HG03135 (cell line): Measurements from ENCODE around the gene ARHGEF7.

Source experiments
- ATAC-seq: cut with Tn5 transposase; IDR thresholded peaks from one replicate; pipeline ENCODE4 v1.9.1; 2021; ENCODE audit warnings: mild to moderate bottlenecking, moderate library complexity; ENCODE audit not compliant: unreplicated experiment

Gene ARHGEF7

DNA sequence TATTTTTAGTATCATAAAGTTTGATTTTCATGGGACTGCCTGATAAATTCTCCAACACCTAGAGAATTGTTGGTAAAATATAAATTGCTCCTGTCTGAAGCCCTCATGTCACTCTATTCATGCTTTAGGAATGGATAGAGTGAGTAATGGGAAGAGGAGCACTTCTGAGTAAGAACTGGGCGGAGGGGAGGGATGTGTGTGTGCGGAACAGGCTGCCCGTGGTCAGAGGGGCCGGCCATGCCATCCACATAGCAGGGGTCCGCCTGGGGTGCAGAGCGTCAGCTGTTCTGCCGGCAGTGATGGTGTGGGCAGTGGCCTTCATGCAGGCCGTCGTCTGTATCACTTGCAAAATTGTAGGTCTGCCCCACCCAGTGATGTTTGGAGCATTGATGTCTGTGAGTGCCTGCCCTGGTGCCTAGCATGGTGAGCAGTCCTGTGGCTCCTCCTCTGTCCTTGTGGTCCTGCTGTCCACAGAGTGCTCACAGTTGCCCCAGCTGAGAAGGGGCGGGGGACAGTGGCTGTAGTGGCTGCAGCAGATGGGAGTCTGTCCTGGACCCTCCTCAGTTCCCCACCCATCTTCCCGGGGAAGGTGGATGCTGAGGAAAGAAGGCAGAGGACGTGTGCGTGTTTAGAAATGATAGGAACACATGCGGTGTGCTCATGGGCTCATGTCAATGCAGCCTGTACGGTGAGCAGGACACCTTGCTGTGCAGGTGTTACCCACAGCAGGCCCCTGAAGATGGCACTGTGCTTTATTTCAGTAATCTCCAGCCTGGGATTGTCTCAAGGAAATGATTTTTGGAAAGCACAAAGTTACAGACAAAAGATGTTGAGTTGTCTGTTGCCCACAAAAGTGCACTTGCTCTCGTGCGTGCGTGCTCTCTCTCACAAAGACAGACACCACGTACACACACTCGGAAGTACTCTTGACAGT lies 155.9 kb downstream of the ARHGEF7 start:
- no peak for ATAC-seq

DNA sequence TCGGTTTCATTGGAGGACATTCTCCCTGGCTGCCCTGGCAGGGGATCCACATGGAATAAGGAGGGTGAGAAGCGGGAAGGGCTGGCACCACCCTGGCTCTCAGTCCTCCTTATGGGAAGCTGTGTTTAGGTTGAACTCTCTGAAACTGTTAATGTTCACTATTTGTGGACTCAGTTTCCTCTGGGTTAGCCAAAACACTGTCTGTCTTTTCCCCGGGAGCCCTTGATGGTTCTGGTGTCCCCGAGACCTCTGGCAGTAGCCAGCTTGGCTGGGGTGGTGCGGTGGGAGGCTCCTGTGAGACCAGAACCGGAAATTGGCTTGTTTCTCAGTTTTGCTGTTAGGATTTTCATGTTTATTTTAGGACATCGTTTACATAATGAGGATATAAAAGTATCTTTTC lies 157.0 kb downstream of the ARHGEF7 start:
- ATAC-seq, result no peak

DNA sequence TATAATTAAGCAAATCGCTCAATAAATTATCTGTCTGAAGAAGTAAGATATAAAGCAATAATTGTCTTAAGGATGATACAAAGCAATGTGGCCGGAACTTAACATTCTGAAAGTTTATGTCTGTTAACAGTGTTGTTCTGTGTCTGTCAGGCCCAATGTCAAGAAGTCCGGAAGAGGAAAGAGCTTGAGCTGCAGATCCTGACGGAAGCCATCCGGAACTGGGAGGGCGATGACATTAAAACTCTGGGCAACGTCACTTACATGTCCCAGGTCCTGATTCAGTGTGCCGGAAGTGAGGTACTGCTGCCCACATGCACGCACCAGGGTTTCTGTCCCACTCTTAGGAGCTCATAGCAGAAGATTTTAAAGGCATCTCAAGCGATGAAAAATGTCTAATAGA lies 160.3 kb downstream of the ARHGEF7 start:
- no peak for ATAC-seq

DNA sequence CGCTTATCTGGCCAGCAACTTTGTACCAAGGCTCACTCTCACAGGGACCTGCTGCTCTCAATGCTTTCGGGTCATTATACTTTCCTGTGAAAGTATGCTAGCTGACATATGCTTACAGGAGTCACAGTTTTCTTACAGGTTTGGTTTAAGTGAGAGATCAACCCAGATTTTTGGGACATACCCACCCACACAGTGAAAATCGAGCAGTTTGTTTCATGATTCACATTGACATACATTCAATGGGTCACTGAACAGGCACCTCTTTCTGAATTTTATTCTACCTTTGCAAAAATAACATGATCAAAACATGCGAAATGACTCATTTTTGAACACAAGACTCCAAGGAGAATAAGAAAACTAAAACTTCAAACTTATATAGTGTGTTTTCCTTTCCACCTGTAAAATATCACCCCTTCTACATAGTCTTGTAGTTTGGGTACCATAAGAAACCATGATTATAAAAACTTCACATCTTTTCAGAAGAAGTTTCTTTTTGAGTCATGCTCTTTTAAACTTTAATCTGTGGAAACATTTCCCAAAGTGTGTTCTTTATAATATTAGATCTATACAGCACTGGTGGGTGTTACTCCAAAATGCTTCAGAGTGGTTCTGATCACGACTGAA lies 161.0 kb downstream of the ARHGEF7 start:
- ATAC-seq, result no peak

DNA sequence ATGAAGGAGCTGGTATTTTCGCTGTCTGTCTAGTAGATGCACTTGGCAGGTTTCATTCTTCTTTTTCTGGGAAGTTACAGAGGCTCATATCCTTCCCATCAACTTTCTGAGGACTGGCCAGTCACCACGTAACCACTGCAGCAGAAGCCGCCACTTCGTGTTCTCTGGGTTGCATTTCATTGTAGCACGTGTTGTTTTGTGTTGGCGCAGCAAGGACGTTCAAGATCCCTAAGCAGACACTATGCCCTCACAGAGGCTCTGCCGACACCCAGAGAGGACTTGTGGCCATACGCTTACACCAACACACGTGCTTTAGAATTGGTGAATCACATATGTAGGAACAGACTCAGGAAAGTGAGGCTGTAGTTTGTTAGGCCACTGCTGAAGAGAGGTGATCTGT lies 163.1 kb downstream of the ARHGEF7 start:
- ATAC-seq, result no peak

DNA sequence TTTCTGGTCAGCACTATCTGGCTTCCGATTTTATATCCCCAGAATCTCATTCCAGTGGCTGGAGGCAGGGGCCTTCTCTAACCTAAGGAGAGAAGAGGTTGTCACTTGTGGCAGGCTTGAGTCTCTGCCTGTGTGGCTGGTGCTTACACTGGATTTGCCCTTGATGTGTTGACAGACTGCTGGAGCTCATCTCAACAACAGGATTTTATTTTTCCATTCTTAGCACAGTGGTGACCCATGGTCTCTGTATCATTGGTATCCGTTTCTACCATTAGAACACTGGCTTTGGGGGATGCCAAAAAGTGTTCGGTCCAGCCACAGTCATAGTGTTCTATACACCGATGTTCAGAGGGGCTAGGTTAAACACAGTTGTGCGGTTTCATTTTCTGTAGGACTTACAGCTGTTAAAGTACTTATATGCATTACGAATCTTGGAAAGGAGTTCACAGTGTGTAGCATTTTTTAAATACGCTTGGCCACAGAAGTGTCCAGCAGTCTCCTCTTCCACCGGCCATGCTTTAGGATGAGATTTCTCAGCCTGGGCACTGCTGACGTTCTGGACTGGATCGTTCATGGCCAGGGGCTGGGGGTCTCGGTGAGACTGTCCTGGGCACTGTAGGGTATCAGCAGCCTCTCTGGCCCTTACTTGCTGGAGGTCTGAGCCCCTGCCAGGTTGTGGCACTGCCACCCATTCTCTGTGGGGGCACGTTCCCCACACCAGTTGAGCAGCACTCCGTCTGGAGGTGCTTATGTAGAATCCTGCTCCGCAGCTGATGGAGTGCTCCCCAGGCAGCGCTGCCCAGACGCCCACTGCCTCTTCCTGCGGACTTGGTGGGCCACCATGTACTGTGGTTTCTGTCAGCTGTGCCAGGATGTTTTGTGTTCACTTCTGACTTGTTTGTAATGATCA lies 163.9 kb downstream of the ARHGEF7 start:
- ATAC-seq, result no peak

DNA sequence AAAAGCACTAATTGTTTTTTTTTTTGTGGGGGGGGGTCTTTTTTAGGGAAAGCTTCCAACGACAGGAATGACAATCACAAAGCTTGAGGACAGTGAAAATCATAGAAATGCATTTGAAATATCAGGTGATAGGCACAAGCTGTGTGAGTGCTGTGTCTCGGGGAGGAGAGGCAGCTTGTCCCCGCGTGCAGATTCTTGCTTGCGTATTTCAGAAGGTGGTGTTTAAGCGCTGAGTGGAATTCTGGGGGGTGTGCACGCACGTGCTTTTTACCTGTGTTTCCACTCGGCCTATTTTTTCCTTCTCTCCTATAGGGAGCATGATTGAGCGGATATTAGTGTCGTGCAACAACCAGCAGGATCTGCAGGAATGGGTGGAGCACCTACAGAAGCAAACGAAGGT lies 165.1 kb downstream of the ARHGEF7 start:
- no peak for ATAC-seq

DNA sequence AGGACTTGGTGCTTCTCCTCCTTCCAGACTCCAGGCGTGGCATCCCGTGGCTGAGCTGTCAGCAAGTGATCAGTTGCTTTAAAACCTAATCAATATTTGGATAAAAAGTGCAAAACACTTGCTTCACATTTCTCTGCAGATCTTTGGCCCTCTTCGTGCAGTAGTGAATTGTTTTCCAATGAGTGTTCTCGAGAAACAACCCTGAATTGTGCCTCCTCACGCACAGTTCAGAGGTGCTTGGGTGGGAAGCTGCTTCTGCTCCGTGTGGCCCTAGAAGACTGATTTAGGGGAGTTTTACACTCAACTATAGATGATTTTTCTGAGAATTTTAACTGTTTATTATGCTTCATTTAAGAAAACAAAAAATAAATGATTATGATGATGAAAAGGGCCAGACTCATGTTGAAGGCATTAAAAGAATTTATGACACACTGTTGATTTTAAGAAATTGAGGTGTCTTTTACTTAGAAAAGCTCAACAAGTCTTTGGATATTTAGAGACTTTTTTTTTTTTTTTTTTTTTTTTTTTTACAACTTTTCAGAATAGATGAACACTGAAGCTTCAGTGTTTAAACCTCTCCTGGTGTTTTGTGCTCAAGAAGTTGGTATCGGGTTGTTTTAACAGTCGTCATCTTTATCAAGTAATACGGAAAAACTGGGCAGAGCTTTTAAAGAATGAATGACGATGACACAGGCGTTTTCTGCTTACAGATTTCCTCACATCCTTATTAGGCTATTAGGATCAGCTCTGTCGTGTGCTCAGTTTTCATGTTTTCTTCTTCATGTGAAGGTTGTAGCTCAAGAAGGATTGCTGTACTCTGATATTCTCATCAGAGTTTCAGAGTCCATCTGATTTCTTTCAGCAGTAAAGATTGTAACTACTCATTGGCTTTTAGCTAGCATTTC lies 165.8 kb downstream of the ARHGEF7 start:
- no peak for ATAC-seq

DNA sequence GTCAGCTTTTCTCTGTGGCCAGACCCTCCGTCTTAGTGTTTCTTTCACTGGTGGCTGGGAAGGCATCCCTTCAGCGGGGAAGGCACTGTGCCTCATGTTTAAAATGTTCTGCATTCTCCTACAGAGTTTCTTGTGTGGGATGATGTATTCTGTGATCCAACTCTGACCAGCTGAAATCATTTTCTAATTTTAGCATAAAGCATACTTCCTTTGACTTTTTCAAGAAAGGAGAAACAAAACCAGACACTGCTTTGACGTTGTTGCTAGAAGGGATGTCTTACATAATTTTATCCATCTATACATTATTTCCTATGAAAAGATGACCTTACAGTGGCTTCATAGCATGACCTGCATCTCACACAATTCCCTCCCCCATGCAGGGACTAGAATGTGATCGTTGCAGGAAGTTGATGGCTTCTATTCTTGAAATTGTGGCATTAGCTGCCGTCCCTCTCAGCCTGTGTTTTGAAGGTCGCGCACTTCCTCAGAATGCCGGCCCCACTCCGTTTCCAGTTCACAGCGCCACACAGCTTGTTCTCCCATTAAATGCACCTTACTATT lies 166.7 kb downstream of the ARHGEF7 start:
- ATAC-seq, result no peak

DNA sequence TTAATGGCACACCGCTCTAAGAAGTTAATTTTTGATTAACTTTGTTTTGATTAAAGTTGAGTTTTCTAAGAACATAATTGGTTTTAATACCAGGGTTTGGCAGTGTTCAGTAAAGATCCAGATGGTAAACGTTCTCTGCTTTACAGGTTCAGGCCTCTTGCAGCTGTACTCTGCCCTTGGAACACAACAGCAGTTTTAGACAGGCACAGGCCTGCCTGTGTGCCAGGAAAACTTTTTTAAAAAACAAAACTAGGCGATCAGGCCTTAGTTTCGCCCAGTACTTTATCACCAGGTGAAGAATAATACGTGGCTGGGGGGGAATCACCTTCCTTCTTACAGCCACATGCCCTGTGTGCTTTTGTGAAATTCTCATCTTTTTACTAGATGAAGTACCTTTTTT lies 167.3 kb downstream of the ARHGEF7 start:
- ATAC-seq, result no peak

DNA sequence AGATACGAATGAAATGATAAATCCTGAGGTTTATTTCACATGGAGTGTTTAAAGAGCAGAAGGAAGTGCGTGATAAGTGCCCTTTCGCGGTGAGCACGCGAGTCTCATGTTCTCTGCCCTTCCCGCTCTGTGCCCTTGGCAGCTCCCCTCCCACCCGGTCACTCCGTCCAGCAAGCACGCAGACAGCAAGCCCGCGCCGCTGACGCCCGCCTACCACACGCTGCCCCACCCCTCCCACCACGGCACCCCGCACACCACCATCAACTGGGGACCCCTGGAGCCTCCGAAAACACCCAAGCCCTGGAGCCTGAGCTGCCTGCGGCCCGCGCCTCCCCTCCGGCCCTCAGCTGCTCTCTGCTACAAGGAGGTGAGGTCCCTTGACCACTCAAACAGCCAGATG lies 167.9 kb downstream of the ARHGEF7 start:
- ATAC-seq, result no peak

DNA sequence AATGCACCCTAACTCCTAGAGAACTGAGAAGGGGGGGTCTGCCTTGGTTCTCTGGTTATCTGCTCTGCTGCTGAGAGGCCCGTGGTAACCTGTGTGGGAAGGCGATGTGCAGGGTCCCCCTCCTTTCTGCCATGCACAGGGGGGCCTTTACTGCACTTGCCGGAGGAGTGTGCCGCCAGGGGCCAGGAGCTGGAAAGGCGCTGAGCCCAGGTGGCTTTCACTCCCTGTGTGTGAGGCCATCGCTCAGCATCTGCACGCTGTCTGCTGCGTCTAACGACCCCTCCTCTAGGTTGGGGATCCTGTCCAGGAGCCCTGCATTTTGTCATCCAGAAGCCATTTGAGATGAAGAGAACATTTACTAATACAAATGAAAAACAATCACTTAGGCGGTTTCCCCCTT lies 168.3 kb downstream of the ARHGEF7 start:
- no peak for ATAC-seq

DNA sequence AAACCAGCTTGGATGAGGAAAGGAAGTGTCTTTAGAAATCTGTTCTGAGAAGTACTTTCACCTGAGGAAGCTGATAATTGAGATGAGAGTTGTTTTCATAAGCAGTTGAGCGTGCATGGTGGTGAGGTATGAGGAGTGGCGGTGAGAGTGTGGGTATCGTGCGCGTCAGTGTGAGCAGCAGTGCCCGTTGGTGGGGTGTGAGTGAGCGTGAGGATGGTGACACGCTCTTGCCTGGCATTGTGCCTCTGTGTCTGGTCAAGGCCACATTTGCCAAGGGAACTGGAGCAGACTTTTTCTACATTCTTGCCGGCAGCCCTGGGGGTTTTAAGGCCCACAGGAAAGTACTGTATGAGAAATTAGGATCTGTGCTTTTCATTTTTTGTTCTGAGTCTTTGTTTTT lies 168.9 kb downstream of the ARHGEF7 start:
- no peak for ATAC-seq

DNA sequence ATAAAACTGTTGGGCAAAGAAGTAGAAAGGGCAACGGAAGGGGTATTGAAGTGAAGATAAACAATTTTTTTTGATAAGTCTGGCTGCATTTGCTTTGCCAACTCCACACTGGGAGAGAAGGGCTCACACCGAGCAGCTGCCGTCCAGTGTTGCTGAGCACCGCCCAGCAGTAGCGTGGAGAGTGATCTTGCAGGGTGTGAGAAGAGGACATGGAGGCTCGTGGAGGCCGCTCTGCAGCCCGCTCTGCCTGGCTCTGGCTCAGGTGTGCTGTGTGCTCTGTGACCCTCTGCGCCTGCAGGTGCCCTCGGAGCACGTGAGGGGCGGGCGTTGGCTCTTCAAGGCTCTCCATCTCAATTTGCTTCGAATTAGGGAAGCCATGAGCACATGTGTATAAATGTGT lies 169.5 kb downstream of the ARHGEF7 start:
- ATAC-seq, result no peak

DNA sequence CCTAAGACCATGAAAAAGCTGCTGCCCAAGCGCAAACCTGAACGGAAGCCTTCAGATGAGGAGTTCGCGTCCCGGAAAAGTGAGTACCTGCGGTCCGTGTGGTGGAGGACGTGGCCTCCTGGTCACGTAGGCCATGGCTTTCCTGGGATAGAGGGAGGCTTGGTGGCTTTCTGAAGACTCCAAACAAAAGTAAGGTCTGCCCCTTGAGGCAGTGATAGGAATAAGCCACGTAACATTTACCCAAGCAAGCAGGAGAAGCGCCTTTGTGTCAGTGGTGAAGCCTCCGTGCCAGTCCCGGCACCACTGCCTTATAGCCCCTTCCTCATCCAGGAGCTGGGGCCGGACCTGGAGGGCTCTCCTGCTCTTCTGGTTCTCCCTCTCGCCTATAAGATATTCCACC lies 171.1 kb downstream of the ARHGEF7 start:
- ATAC-seq, result no peak

DNA sequence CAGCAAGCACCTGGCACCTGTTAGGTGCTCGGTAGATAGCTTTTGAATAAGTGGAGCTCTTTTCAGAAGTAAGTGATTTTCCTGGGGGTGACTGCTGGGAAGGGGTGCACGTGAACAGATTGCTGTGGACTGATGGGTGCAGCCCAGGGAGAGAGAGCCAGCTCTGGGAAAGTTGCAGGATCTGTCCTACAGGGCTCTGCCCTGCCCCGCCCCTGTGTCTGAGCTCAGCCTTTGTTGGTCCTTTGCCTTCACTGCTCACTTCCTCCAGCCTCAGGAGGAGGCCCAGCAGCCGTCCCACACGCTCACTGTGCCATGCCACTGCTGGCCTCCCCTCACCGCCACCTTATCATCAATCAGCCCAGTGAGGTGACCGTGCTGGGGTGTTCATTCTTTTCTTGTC lies 171.6 kb downstream of the ARHGEF7 start:
- no peak for ATAC-seq

DNA sequence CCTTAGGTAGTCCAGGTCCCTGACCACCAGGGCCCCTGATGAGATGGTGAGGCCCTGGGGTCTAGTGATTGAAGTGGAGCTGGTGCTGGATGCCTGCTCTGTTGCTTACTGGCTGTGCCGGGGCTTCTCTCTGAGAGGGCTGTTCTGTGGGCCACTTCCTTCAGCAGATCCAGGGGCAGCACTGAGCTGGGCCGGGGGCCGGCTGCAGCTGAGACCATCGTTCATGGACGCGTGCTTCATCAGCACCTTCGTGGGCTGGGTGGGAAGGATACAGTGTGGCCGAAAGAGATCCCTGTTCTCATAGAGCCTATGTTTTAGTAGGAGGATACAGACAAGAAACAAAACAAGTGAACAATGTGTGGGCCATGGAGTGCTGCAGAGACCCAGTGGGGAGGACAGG lies 172.1 kb downstream of the ARHGEF7 start:
- no peak for ATAC-seq

DNA sequence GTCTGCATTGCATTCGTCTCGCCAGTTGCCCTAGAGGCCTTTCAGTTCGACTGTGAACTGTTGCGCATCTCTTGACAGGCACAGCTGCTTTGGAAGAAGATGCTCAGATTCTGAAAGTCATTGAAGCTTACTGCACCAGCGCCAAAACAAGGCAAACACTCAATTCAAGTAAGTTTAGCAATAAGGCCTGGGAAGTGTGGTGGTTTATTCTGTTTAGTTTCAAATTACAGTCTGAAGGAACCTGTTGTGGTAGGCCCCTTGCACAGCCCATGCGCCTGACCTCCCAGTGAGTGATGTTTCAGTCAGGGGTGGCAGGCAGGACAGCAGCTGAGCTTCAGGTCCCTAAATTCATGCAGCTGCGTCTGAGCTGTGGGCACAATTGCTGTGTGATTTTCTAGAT lies 173.2 kb downstream of the ARHGEF7 start:
- ATAC-seq, result no peak

DNA sequence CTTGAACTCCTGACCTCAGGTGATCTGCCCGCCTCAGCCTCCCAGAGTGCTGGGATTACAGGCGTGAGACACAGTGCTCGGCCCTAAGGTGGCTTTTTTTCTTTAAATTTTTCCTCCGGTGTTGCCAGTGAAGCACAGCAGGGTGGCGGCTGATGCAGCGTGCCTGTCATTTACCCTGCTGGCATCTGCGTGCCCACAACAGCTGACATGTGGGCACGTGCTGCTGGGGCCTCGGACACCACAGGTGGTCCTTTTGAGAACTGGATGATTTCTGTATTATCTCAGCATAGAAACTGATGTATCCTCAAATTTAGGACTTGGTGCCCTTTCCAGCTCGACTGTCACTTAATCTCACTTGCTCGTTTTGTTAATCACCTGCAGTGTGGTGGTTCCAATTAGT lies 174.1 kb downstream of the ARHGEF7 start:
- ATAC-seq, result no peak

DNA sequence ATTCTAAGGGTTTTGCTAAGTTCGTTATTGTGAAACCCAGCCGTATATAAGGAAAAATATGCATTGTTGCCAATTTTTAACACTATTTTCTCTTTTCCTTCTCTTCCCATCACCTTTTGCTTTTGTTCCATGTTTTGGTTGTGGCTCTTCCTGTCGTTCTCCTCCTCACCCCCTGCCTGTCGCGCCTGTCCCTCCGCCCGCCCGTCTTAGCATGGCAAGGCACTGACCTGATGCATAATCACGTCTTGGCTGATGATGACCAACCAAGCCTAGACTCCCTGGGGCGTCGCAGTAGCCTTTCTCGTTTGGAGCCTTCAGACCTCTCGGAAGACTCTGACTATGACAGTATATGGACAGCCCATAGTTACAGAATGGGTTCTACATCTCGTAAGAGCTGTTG lies 176.8 kb downstream of the ARHGEF7 start:
- no peak for ATAC-seq
